Neural progenitor cell (in vitro differentiated cells): ENCODE data around the gene SLC46A3. TPM values are rescaled to one million over a fixed set of nuclear protein-coding genes. Genes with fewer than 3 reads are reported as not detected.

ENCODE experiments used
- DNase-seq: peaks from one replicate; pipeline ENCODE4 v3.0.0-alpha.2; 2016; ENCODE audit warnings: low spot score
- H2AFZ ChIP-seq: fragments of 200-600 bp; sonication (generic); replicated peaks from 2 replicates; pipeline ENCODE4 v1.6.1; 2016; ENCODE audit warnings: antibody characterized with exemption
- H3F3A ChIP-seq: fragments of 200-600 bp; sonication (generic); 2 replicates; pipeline ENCODE4 v1.6.1; 2016; ENCODE audit warnings: antibody characterized with exemption, low read depth
- H3K27ac ChIP-seq: fragments of 200-600 bp; sonication (generic); 2 replicates; pipeline ENCODE4 v1.5.1; 2016; ENCODE audit warnings: mild to moderate bottlenecking
- H3K27me3 ChIP-seq: fragments of 200-600 bp; sonication (generic); 2 replicates; pipeline ENCODE4 v1.6.1; 2016; ENCODE audit warnings: mild to moderate bottlenecking, moderate library complexity
- H3K36me3 ChIP-seq: fragments of 200-600 bp; sonication (generic); 2 replicates; pipeline ENCODE4 v1.5.1; 2016
- H3K4me1 ChIP-seq: fragments of 200-600 bp; sonication (generic); 2 replicates; pipeline ENCODE4 v1.6.1; 2016; ENCODE audit warnings: mixed run types
- H3K4me2 ChIP-seq: fragments of 200-600 bp; sonication (generic); 2 replicates; pipeline ENCODE4 v1.6.1; 2016
- H3K4me3 ChIP-seq: fragments of 200-600 bp; sonication (generic); 2 replicates; pipeline ENCODE4 v1.5.1; 2016
- H3K79me2 ChIP-seq: fragments of 200-600 bp; sonication (generic); 2 replicates; pipeline ENCODE4 v1.6.1; 2016; ENCODE audit warnings: low read depth
- H3K9ac ChIP-seq: fragments of 200-600 bp; sonication (generic); 2 replicates; pipeline ENCODE4 v1.6.1; 2016
- H3K9me3 ChIP-seq: fragments of 200-600 bp; sonication (generic); 2 replicates; pipeline ENCODE4 v1.5.1; 2016; ENCODE audit warnings: low read depth
- H4K20me1 ChIP-seq: fragments of 200-600 bp; sonication (generic); 2 replicates; pipeline ENCODE4 v1.6.1; 2016; ENCODE audit warnings: low read depth
- H3K27ac Mint-ChIP-seq: 3 replicates; pipeline ENCODE4 v1.8.0; 2021; ENCODE audit warnings: mixed read lengths
- H3K27me3 Mint-ChIP-seq: 2 replicates; pipeline ENCODE4 v1.8.0; 2022; ENCODE audit warnings: low read depth, mild to moderate bottlenecking, inconsistent platforms, moderate library complexity, mixed read lengths; ENCODE audit not compliant: insufficient read depth
- H3K36me3 Mint-ChIP-seq: 3 replicates; pipeline ENCODE4 v1.8.0; 2021; ENCODE audit warnings: mixed read lengths
- H3K4me1 Mint-ChIP-seq: 3 replicates; pipeline ENCODE4 v1.8.0; 2021; ENCODE audit warnings: mixed read lengths
- H3K4me3 Mint-ChIP-seq: 3 replicates; pipeline ENCODE4 v1.8.0; 2021; ENCODE audit warnings: mild to moderate bottlenecking, moderate library complexity, mixed read lengths
- H3K9me3 Mint-ChIP-seq: 3 replicates; pipeline ENCODE4 v1.8.0; 2020; ENCODE audit warnings: mixed read lengths
- EZH2 ChIP-seq: fragments of 200-600 bp; sonication (generic); IDR thresholded peaks from 2 replicates; pipeline ENCODE4 v1.6.1; 2017; ENCODE audit warnings: antibody characterized with exemption, mild to moderate bottlenecking, moderate library complexity
- EZH2phosphoT487 ChIP-seq: fragments of 200-600 bp; sonication (generic); IDR thresholded peaks from 2 replicates; pipeline ENCODE4 v1.6.1; 2017; ENCODE audit warnings: antibody characterized with exemption
- total RNA-seq: library from RNA; depleted of rRNA; stranded (reverse); fragments of >200 nt; gene quantifications from 2 replicates; pipeline ENCODE4 v1.2.3, GENCODE V29; 2015; ENCODE audit warnings: low replicate concordance
- TF ChIP-seq, protein P1 (sequence below): fragments of 200-600 bp; sonication (generic); IDR thresholded peaks from 2 replicates; pipeline ENCODE4 v1.5.1; 2017; ENCODE audit warnings: antibody characterized with exemption, mild to moderate bottlenecking

Gene SLC46A3
- total RNA-seq, 1 donor from 2014 or later: not detected

GRCh38 chr13:28717170-28717569, 1.6 kb downstream of the SLC46A3 start:
- Histone ChIP-seq H2AFZ (no peak overlapping the region), H3K9me3 (no peaks in the 10 kb centered on the region), H3K27me3 (peaks cover 36% of the 10 kb centered on the region), H3K4me2 (no peak overlapping the region), H3K4me3 (no peak overlapping the region), H3F3A (no peaks in the 10 kb centered on the region), H3K79me2 (no peaks in the 10 kb centered on the region), H3K9ac (no peak overlapping the region), H3K27ac (no peak overlapping the region), H3K4me1 (no peaks in the 10 kb centered on the region), H4K20me1 (no peaks in the 10 kb centered on the region), H3K36me3 (no peaks in the 10 kb centered on the region)
- TF ChIP-seq, protein P1, sequence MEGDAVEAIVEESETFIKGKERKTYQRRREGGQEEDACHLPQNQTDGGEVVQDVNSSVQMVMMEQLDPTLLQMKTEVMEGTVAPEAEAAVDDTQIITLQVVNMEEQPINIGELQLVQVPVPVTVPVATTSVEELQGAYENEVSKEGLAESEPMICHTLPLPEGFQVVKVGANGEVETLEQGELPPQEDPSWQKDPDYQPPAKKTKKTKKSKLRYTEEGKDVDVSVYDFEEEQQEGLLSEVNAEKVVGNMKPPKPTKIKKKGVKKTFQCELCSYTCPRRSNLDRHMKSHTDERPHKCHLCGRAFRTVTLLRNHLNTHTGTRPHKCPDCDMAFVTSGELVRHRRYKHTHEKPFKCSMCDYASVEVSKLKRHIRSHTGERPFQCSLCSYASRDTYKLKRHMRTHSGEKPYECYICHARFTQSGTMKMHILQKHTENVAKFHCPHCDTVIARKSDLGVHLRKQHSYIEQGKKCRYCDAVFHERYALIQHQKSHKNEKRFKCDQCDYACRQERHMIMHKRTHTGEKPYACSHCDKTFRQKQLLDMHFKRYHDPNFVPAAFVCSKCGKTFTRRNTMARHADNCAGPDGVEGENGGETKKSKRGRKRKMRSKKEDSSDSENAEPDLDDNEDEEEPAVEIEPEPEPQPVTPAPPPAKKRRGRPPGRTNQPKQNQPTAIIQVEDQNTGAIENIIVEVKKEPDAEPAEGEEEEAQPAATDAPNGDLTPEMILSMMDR: no peak
- Mint-ChIP-seq H3K9me3 (no peaks in the 10 kb centered on the region), H3K27ac (no peak overlapping the region), H3K27me3 (peaks cover 15% of the 10 kb centered on the region), H3K4me3 (peak overlapping the region; percentile 46), H3K4me1 (peaks cover 10% of the 10 kb centered on the region), H3K36me3 (no peaks in the 10 kb centered on the region)
- DNase-seq: no peak

GRCh38 chr13:28716511-28716910, 2.3 kb downstream of the SLC46A3 start:
- no peak overlapping the region for H3K27ac Mint-ChIP-seq
- no peaks in the 10 kb centered on the region for H3K9me3 Mint-ChIP-seq
- peaks cover 10% of the 10 kb centered on the region for H3K4me1 Mint-ChIP-seq
- no peak overlapping the region for H3K27ac ChIP-seq
- no peak overlapping the region for H3K4me3 Mint-ChIP-seq
- no peaks in the 10 kb centered on the region for H3K36me3 Mint-ChIP-seq
- no peaks in the 10 kb centered on the region for H4K20me1 ChIP-seq
- no peak for DNase-seq
- H2AFZ ChIP-seq: no peak overlapping the region
- no peaks in the 10 kb centered on the region for H3K4me1 ChIP-seq
- peaks cover 15% of the 10 kb centered on the region for H3K27me3 Mint-ChIP-seq
- H3K9ac ChIP-seq: no peak overlapping the region
- H3K4me2 ChIP-seq: no peak overlapping the region
- no peak for TF ChIP-seq EZH2
- TF ChIP-seq, protein P1: no peak
- TF ChIP-seq EZH2phosphoT487: no peak
- no peaks in the 10 kb centered on the region for H3K9me3 ChIP-seq
- no peaks in the 10 kb centered on the region for H3F3A ChIP-seq
- H3K79me2 ChIP-seq: no peaks in the 10 kb centered on the region
- H3K36me3 ChIP-seq: no peaks in the 10 kb centered on the region
- no peak overlapping the region for H3K4me3 ChIP-seq
- H3K27me3 ChIP-seq: peaks cover 36% of the 10 kb centered on the region

- H3K9me3 Mint-ChIP-seq: no peaks in the 10 kb centered on the region
- Histone ChIP-seq H3K4me3 (no peak overlapping the region), H3K4me2 (no peak overlapping the region), H3K9me3 (no peaks in the 10 kb centered on the region), H4K20me1 (no peaks in the 10 kb centered on the region), H3K27ac (no peak overlapping the region), H3K27me3 (peaks cover 31% of the 10 kb centered on the region), H3K9ac (no peak overlapping the region), H3K4me1 (no peaks in the 10 kb centered on the region), H3K79me2 (no peaks in the 10 kb centered on the region), H3K36me3 (no peaks in the 10 kb centered on the region), H2AFZ (no peak overlapping the region), H3F3A (no peaks in the 10 kb centered on the region)
- H3K4me3 Mint-ChIP-seq: no peak overlapping the region
- no peak for DNase-seq
- H3K4me1 Mint-ChIP-seq: peaks cover 10% of the 10 kb centered on the region
- H3K27me3 Mint-ChIP-seq: peaks cover 15% of the 10 kb centered on the region
- H3K27ac Mint-ChIP-seq: no peak overlapping the region
- H3K36me3 Mint-ChIP-seq: no peaks in the 10 kb centered on the region
- TF ChIP-seq EZH2 (no peak), EZH2phosphoT487 (no peak)
- TF ChIP-seq, protein P1: no peak
Measured at GRCh38 chr13:28714651-28715050, 4.1 kb downstream of the SLC46A3 start.

GRCh38 chr13:28710161-28710560, 8.6 kb downstream of the SLC46A3 start:
- no peaks in the 10 kb centered on the region for H3F3A ChIP-seq
- no peaks in the 10 kb centered on the region for H3K79me2 ChIP-seq
- no peaks in the 10 kb centered on the region for H3K27me3 Mint-ChIP-seq
- H3K27ac Mint-ChIP-seq: no peak overlapping the region
- no peaks in the 10 kb centered on the region for H3K9me3 ChIP-seq
- no peaks in the 10 kb centered on the region for H3K36me3 Mint-ChIP-seq
- H3K4me3 ChIP-seq: no peak overlapping the region
- no peaks in the 10 kb centered on the region for H4K20me1 ChIP-seq
- H2AFZ ChIP-seq: no peak overlapping the region
- no peaks in the 10 kb centered on the region for H3K4me1 Mint-ChIP-seq
- no peak for DNase-seq
- no peaks in the 10 kb centered on the region for H3K9me3 Mint-ChIP-seq
- H3K36me3 ChIP-seq: no peaks in the 10 kb centered on the region
- H3K4me3 Mint-ChIP-seq: no peak overlapping the region
- no peaks in the 10 kb centered on the region for H3K27me3 ChIP-seq
- no peak for TF ChIP-seq EZH2phosphoT487
- TF ChIP-seq EZH2: no peak
- TF ChIP-seq, protein P1: no peak
- H3K27ac ChIP-seq: no peak overlapping the region
- H3K4me1 ChIP-seq: no peaks in the 10 kb centered on the region
- no peak overlapping the region for H3K9ac ChIP-seq
- H3K4me2 ChIP-seq: no peak overlapping the region
